Activated T-helper 1 cell treated with anti-CD3 and anti-CD28 coated beads, Interleukin-12 subunit alpha, Interleukin-12 subunit beta, Interleukin-2, Interleukin-4 antibody, amounts not matched to agents 30 ng/mL and 10 ng/mL and 1 ng/mL, durations not matched to agents 14 hours and 24 hours and 36 hours (primary cell): Measurements from ENCODE around the gene GAS2. TPM values are rescaled to one million over a fixed set of nuclear protein-coding genes. Genes with fewer than 3 reads are reported as not detected.

Source experiments
- DNase-seq: peaks from one replicate; pipeline ENCODE4 v3.0.0; 2021; ENCODE audit warnings: low spot score
- H3K27ac Mint-ChIP-seq: one replicate; pipeline ENCODE4 v1.8.0; 2021; ENCODE audit warnings: mild to moderate bottlenecking, mixed read lengths
- H3K27me3 Mint-ChIP-seq: one replicate; pipeline ENCODE4 v1.8.0; 2022; ENCODE audit warnings: mild to moderate bottlenecking, moderate library complexity, mixed read lengths; ENCODE audit not compliant: insufficient read depth
- H3K36me3 Mint-ChIP-seq: one replicate; pipeline ENCODE4 v1.8.0; 2021; ENCODE audit warnings: low read depth, mixed read lengths
- H3K4me1 Mint-ChIP-seq: one replicate; pipeline ENCODE4 v1.8.0; 2021; ENCODE audit warnings: low read depth, mixed read lengths
- H3K4me3 Mint-ChIP-seq: one replicate; pipeline ENCODE4 v1.8.0; 2021; ENCODE audit warnings: mild to moderate bottlenecking, moderate library complexity, mixed read lengths
- H3K9me3 Mint-ChIP-seq: one replicate; pipeline ENCODE4 v1.8.0; 2021; ENCODE audit warnings: mixed read lengths
- intact Hi-C: fragments of 100-400 bp; cut with micrococcal nuclease; formaldehyde crosslinking; loops from one replicate; pipeline ENCODE4 v1.15.1; 2024
- total RNA-seq: library from RNA; stranded (reverse); gene quantifications from 2 replicates; pipeline ENCODE4 v1.2.3, GENCODE V29; 2022

GAS2 gene
- total RNA-seq, 1 donor from 2014 or later = 2.0 TPM

- DNase-seq = peak; percentile 88
- intact Hi-C loops = loop anchor here (1.0 to 2.0 kb wide), 3 partner anchors 47 to 495 kb away; partner anchors contain the start of gene FANCF
- Mint-ChIP-seq H3K27me3 (no peaks in the 10 kb centered on the region), H3K9me3 (no peaks in the 10 kb centered on the region), H3K27ac (peak within 1 kb of the TSS; percentile 88), H3K4me3 (peak within 1 kb of the TSS; percentile 94), H3K36me3 (peaks cover 9% of the 10 kb centered on the region), H3K4me1 (peaks cover 14% of the 10 kb centered on the region)
Observed at GRCh38 chr11:22829231-22830081, 163.0 kb downstream of the GAS2 start, which contains the start of gene SVIP. Gene SVIP (minus strand): TSS chr11:22829801. CDS start chr11:22829748, 53 bp downstream.

DNA sequence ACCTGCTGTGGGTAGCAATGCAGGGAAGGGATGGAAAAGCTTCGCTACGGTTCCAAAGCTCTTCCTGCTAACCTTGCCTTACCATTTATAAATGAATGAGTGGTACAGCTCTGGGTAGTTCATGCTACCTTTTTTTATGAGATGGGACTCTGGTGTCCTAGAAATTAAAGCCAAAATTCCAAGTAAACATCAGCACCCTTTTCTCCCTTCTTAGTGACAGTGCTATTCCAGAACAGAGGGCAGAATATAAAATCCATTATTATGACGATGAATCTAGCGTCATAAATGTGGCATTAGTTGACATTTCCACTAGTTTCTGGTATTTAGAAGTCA, 163.6 kb downstream of the GAS2 start:
- no peaks in the 10 kb centered on the region for H3K27me3 Mint-ChIP-seq
- H3K4me3 Mint-ChIP-seq = peak overlapping the region; percentile 94
- intact Hi-C loops = no loop called here
- peaks cover 5% of the 10 kb centered on the region for H3K36me3 Mint-ChIP-seq
- no peak for DNase-seq
- peak overlapping the region; percentile 79 for H3K27ac Mint-ChIP-seq
- H3K9me3 Mint-ChIP-seq = no peaks in the 10 kb centered on the region
- H3K4me1 Mint-ChIP-seq = peaks cover 14% of the 10 kb centered on the region

- no peak overlapping the region for H3K4me3 Mint-ChIP-seq
- intact Hi-C loops = no loop called here
- DNase-seq = no peak
- H3K27ac Mint-ChIP-seq = no peak overlapping the region
- H3K9me3 Mint-ChIP-seq = no peaks in the 10 kb centered on the region
- peaks cover 14% of the 10 kb centered on the region for H3K4me1 Mint-ChIP-seq
- no peaks in the 10 kb centered on the region for H3K27me3 Mint-ChIP-seq
- H3K36me3 Mint-ChIP-seq = no peaks in the 10 kb centered on the region
Observed at GRCh38 chr11:22832315-22833015, 166.1 kb downstream of the GAS2 start.

DNA sequence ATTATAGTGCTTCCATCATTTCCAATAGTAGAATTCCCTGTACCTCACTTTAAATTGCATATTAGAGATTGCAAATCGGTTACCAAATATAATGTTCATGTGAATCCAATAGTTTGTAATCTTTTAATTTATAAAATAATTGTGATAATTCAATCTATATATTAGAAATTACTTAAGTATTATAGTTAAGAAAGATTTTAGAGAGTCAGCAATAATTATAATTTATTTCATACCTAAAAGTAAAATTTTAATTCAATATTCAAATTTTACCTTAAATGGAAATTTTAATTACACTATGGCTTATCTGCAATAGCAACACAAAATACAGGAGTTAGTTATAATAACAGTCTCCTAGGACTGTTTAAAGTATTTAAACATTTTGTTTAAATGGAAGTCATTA, 180.3 kb downstream of the GAS2 start:
- Mint-ChIP-seq H3K27ac (no peak overlapping the region), H3K4me3 (no peak overlapping the region), H3K9me3 (no peaks in the 10 kb centered on the region), H3K4me1 (no peaks in the 10 kb centered on the region), H3K27me3 (no peaks in the 10 kb centered on the region), H3K36me3 (no peaks in the 10 kb centered on the region)
- DNase-seq = no peak
- intact Hi-C loops = no loop called here

- Mint-ChIP-seq H3K9me3 (no peaks in the 10 kb centered on the region), H3K36me3 (no peaks in the 10 kb centered on the region), H3K27ac (no peak overlapping the region), H3K4me3 (no peak overlapping the region), H3K4me1 (no peaks in the 10 kb centered on the region), H3K27me3 (no peaks in the 10 kb centered on the region)
- DNase-seq = no peak
- intact Hi-C loops = no loop called here
Observed at GRCh38 chr11:22851477-22851876, 185.1 kb downstream of the GAS2 start.

DNA sequence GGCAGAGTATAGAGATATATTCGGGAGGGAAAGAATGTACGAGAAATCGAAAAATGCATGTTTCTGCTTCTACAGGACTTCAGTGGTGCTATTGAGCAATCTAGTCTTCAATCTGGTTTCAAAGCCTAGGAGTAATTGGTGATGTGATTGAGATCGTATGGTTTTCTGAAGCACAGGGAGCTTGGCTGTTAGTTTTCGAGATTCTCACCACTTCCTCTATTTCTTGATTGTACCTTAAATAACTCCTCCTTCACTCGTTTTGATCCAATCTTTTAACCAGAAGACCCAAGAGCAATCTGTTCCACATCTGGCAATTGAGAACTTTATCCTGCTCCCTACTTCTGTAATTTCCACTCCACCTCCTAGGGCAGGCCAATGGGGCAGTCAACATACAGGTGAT, 193.3 kb downstream of the GAS2 start:
- Mint-ChIP-seq H3K9me3 (no peaks in the 10 kb centered on the region), H3K4me3 (no peak overlapping the region), H3K27ac (no peak overlapping the region), H3K36me3 (no peaks in the 10 kb centered on the region), H3K4me1 (no peaks in the 10 kb centered on the region), H3K27me3 (no peaks in the 10 kb centered on the region)
- intact Hi-C loops = no loop called here
- DNase-seq = no peak

GRCh38 chr11:22860241-22860640, 193.8 kb downstream of the GAS2 start, which contains the start of gene CCDC179:
Gene CCDC179 (minus strand): TSS chr11:22860474. CDS start chr11:22860421, 53 bp downstream.
- DNase-seq = no peak
- Mint-ChIP-seq H3K4me1 (no peaks in the 10 kb centered on the region), H3K4me3 (no peak within 1 kb of the TSS), H3K36me3 (no peaks in the 10 kb centered on the region), H3K27ac (no peak within 1 kb of the TSS), H3K9me3 (no peaks in the 10 kb centered on the region), H3K27me3 (no peaks in the 10 kb centered on the region)
- intact Hi-C loops = no loop called here

Other genes with a start within 250 kb of the GAS2 start
- gene FANCF, start 40.8 kb upstream of the GAS2 start, total RNA-seq = 16.9 and 19.9 TPM in 2 replicates
- 45.1 and 47.5 TPM in 2 replicates for gene SVIP, start 163.2 kb downstream of the GAS2 start, total RNA-seq
- gene CCDC179, start 193.9 kb downstream of the GAS2 start, total RNA-seq = not detected in 2 replicates